GM18520 (cell line): Measurements from ENCODE around the gene PLXNA4.

Source experiments
- ATAC-seq: cut with Tn5 transposase; IDR thresholded peaks from one replicate; pipeline ENCODE4 v1.9.1; 2021; ENCODE audit not compliant: unreplicated experiment

The PLXNA4 gene

GRCh38 chr7:132590162-132590561 is 13.9 kb upstream of the PLXNA4 start:
- no peak for ATAC-seq

DNA sequence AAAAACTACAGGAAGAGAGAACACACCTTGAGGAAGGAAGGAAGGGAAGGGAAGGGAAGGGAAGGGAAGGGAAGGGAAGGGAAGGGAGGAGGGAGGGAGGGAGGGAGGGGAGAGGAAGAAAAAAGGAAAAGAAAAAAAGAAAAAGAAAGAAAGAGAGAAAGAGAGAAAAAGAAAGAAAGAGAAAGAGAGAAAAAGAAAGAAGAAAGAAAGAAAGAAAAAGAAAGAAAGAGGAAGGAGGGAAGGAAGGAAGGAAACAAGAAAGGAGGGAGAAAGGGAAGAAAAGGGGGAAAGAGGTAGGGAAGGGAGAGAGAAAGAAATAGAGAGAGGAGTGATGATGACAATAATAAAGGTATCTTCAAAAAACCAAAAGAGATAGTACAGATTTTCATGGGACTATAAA is 12.3 kb upstream of the PLXNA4 start:
- ATAC-seq = no peak

DNA sequence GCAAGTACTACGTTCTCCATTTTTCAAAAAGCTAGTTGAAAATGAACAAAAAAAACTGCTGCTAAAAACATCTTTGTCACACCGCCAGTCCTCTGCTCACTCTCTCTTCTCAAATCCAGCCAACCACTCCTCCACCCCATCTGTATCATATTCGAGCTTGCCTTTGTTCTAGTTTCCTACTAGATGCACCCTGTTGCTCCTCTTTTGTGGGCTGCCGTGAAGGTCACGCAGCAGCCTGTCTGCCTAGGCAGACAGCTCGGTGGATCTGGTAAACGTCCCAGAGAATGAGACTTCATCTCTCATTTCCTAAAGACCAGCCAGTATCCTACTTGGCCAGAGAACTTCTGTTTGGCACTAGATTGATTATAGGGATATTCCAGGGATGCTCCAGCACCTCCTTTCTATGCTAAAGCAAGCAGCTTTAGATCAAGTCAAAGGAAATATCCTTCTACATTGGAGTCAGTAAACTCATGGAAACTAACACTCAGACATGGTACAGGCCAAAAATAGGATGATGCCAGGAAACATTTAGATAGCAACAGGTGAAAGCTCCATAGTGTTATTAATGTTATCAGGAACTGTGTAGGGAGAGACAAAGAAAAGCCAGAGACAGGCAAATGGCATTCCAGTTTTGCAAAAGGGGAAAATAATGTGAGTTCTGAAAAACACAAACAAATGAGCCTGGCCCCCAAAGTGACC is 8.7 kb upstream of the PLXNA4 start:
- no peak for ATAC-seq

GRCh38 chr7:132581431-132581830 is 5.2 kb upstream of the PLXNA4 start:
- ATAC-seq = no peak

DNA sequence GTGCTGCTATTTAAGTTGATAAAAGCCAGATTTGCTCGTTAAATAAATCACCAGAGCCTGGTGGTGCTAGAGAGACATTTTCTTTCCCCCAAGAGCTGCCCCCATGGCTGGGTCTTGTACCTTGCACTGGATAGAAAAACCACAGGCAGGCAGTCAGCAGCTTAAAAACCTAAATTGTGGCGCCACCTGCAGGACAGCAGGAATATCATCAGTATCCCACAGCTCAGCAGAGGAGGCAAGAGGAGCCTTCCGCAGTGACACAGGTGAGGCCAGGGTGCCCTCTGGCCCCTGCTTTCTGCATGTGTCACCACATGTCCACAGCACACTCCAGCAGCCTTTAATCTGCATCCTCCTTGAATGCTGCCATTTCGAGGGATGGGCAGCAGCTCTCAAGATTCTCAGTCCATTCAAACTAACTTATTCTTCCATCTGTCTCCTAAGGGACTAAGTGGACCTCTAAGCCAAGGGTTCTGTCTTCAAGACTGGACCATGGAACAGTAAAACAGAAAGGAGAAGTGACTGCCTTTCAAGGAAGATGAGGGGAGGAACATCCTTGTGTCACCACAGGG is 4.5 kb upstream of the PLXNA4 start:
- ATAC-seq = no peak

DNA sequence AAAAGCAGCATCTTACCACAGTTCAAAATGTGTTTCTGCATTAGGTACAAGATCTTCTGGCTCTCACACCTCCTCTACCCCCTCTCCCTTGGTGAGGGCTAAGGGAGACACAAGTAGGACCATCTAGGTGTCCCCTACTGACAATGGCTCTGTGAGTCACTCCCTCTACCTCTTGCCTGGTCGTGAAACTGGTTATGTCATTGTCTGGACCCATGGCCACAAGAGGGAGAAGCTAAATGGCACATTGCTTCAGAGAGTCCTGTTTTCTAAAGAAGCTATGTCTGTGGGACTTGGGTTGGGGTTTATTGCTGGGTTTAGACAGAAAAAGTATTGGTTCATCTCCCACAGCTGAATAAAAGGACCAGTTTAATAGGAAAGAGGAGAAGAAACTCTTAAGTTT is 4.0 kb upstream of the PLXNA4 start:
- no peak for ATAC-seq

- no peak for ATAC-seq
These were observed 3.1 kb upstream of the PLXNA4 start for GRCh38 chr7:132579260-132579899.

- ATAC-seq = no peak
These were observed 2.6 kb upstream of the PLXNA4 start for GRCh38 chr7:132578826-132579225.

DNA sequence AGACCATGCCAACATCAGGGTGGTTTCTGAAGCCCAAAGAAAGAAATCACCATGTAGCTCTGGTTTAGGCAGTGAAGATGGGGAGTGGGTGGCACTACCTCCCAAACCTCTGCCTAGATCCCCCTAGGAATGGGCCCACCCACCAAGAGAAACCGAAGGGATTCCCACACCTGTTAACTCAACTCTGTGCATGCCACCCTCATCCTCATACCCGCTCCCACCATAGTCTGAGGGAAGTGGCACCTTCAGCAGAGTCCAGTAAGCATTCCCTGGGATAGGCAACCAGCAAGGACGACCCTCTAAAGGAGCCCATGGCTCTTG is 1.7 kb upstream of the PLXNA4 start:
- no peak for ATAC-seq

GRCh38 chr7:132577206-132578049 is 1.2 kb upstream of the PLXNA4 start:
- no peak for ATAC-seq

DNA sequence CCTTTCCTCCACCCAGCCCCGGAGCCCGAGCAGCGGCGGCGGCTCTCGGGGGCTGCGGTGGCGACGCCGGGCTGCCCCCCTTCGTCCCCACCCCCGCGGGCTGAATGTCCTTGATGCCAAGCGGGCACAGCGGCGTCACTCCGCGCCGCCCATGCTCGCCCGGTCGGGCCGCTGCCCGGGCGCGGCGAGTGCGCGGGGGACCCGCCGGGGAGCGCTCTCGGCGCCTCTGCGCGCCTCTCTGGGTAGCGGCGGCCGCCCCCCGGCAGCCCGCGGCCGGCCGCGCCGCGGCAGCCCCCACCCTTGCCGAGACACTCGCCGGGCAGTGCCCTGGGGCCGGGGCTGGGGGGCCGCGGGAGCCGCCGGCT is 433 bp upstream of the PLXNA4 start:
- ATAC-seq = no peak

GRCh38 chr7:132575419-132575981 is 770 bp downstream of the PLXNA4 start:
- no peak for ATAC-seq

DNA sequence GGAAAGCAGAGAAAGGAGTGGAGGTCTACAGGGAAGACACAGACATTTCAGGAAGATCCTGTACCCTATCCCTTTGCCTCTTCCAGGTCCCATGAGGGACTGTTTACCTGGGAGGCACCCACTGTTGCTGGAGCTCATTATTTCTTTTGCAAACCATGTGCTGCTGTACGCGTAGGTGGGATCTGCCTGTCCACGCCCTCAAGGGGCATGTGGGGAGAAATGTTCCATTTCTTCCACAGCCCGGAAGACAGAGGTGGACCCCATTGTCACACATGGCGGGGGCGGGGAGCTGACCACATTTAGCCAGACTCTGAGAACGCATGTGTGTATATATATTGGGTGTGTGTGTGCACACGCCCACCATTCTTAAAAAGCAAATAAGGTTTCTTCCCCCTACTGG is 2.0 kb downstream of the PLXNA4 start:
- no peak for ATAC-seq

GRCh38 chr7:132573251-132573955 is 2.9 kb downstream of the PLXNA4 start:
- ATAC-seq = no peak

- no peak for ATAC-seq
These were observed 3.7 kb downstream of the PLXNA4 start for GRCh38 chr7:132572526-132572925.

- no peak for ATAC-seq
These were observed 4.3 kb downstream of the PLXNA4 start for GRCh38 chr7:132571970-132572369.

GRCh38 chr7:132569884-132570614 is 6.2 kb downstream of the PLXNA4 start:
- ATAC-seq = no peak

DNA sequence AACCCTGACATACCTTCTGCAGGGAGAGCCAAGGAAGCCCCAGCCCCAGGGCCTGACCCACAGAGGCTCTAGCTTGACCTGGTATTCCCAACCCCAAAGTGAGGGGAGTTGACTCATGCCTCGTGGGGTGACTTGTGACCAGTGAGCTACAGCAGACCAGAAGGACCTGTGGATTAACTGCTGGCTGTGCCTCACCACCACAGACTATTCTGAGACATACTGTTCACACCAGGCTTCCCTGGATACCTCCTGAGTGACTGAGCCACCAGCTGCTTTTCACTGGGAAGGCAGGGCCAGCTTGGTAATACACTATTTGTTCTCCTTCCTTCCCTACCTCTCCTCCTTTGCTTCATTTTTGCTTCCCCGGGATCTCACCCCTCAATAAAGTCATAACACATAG is 7.3 kb downstream of the PLXNA4 start:
- no peak for ATAC-seq

DNA sequence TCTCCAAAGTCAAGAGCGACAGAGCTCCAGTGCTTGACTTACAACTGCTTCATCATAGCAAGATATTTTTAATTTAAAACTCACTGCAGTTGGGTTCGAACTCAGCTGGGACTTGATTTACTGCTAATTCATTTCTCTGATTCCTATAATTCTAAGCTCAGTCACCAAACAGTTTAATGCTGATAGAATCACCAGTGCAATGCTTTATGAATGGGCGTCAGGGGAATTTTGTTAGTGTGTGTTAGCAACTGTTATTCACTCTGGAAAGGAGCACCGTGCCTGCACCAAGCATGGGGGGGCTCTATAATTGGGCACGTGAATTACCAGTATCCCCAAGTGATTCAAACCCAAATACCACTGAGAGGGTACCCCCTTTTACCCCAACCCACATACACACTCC is 10.4 kb downstream of the PLXNA4 start:
- ATAC-seq = no peak

GRCh38 chr7:132565441-132565840 is 10.8 kb downstream of the PLXNA4 start:
- ATAC-seq = no peak
